ENCODE measurements around the gene FAM174B. TPM values are rescaled to one million over a fixed set of nuclear protein-coding genes. Genes with fewer than 3 reads are reported as not detected.

The FAM174B gene
- total and polyA plus RNA-seq, 8 donors: 26.0 to 122 (median 64.7) TPM

DNA sequence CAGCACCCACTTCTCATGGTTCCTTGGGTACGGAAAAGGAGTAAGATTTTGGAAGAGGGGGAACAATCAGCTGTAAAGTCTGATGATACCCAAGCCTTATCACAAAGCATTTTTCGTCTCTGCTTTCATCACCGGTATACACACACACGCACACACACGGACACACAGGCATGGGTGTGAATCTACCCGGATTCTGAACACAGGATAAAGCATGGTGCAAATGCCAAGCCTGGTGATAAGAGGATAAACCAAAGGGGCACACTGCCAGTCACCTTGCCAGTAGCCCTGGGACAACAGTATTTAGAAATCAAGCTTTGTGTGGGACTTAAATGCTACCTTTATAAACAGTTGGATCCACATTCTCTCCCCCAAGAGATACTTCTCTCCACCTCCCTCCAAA, 22.2 kb downstream of the FAM174B start:
- Histone ChIP-seq H3K27me3 (no peaks in the 10 kb centered on the region), H3K4me1 (peaks cover 29 to 33% (median 32%) of the 10 kb centered on the region in 3 donors), H3K4me3 (no peak overlapping the region), H3K9me3 (no peaks in the 10 kb centered on the region), H3K27ac (no peak overlapping the region), H3K36me3 (peaks cover 0 to 15% (median 0%) of the 10 kb centered on the region in 3 donors)
- DNase-seq (peak in 1 of 6 donors; percentile 13), ATAC-seq (no peak), FAIRE-seq (no peak)
- TF ChIP-seq CTCF (IDR thresholded peaks at IDR 0.05): no peak
- WGBS, 2 donors: 55 to 56% methylated on average over 6 of the region's 6 CpGs
- intact Hi-C loops (cut with DNase I): no loop called here

DNA sequence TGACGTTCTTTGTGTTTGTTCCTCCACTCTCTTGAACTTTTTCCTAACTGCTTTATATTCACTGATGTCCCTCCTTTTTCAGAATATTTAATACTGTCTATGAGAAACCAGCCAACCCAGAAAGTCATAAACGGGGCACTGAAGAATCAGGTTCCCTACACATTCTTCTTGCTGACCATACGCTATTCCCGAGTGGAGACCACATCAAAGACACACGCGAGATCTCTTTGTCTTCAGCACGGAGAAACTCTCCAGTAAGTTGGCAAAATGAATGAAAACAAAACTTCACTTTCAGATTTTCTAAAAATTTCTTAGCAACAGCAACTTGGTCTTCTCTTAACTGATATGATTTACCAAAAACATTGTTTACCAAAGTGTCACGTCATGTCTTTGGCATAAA, 22.6 kb downstream of the FAM174B start:
- FAIRE-seq: no peak
- no peak for ATAC-seq
- Histone ChIP-seq H3K27ac (no peak overlapping the region), H3K36me3 (peaks cover 0 to 15% (median 0%) of the 10 kb centered on the region in 3 donors), H3K4me3 (no peak overlapping the region), H3K27me3 (no peaks in the 10 kb centered on the region), H3K9me3 (no peaks in the 10 kb centered on the region), H3K4me1 (peaks cover 26 to 31% (median 31%) of the 10 kb centered on the region in 3 donors)
- WGBS, 2 donors: 63 to 72% methylated on average over 8 of the region's 8 CpGs
- DNase-seq: no peak
- intact Hi-C loops (cut with DNase I): no loop called here
- no peak for TF ChIP-seq CTCF (IDR thresholded peaks at IDR 0.05)

DNA sequence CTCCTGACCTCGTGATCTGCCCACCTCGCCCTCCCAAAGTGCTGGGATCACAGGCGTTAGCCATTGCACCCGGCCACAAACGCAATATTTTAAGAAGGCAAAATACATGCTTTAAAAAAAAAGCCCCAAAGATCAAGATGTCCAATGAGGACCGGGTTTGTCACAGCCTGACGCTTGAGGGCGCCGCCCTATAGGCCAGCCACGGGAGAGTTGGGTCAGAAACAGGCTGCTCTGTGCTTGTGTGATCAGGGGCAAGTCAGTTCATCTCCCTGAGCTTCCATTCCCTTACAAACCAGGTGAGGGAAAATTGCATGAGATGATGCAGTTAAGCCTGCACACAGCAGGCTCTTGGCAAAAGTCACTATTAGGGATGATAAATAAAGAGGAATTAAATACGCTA, 23.9 kb downstream of the FAM174B start:
- Histone ChIP-seq H3K4me3 (no peak overlapping the region), H3K27ac (no peak overlapping the region), H3K4me1 (peaks cover 18 to 31% (median 24%) of the 10 kb centered on the region in 3 donors), H3K27me3 (no peaks in the 10 kb centered on the region), H3K9me3 (no peaks in the 10 kb centered on the region), H3K36me3 (peaks cover 0 to 15% (median 0%) of the 10 kb centered on the region in 3 donors)
- TF ChIP-seq CTCF (IDR thresholded peaks at IDR 0.05): no peak
- FAIRE-seq (no peak), DNase-seq (no peak), ATAC-seq (no peak)
- 85 to 89% methylated on average over 11 of the region's 11 CpGs for WGBS, 2 donors
- intact Hi-C loops (cut with DNase I): no loop called here

DNA sequence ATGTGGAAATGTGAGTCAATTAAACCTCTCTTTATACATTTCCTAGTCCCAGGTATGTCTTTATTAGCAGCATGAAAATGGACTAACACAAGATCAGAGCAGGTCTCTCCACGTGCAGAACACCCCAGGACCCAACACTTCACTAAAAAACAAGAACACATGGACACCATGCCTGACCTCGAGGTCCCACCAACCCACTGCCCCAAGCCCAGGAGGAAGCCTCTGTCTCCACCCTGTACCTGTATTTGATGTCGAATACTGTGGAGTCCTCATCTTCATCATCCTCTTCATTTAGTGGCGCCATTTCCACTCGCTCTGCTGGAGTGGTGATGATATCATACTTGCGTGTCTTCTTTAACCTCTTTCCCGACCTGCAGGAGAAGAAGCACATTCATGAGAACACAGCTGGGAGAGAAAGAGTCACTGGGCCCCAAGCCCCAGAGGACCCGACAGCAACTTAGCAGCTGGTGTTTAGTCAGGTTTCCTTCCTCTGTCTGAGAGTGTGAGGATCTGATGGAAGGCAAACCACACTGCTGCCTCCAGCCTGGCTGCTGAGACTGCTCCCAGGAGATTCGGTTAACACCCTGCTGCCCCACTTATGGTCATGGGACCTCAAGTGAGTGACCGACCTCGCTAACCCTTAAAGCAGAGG, 25.5 kb downstream of the FAM174B start:
- H3K36me3 ChIP-seq: peaks cover 0 to 15% (median 0%) of the 10 kb centered on the region in 3 donors
- intact Hi-C loops (cut with DNase I): no loop called here
- no peak overlapping the region for H3K27ac ChIP-seq
- ATAC-seq: no peak
- WGBS, 2 donors: 91 to 96% methylated on average over 11 of the region's 11 CpGs
- no peak for TF ChIP-seq CTCF (IDR thresholded peaks at IDR 0.05)
- DNase-seq: no peak
- no peak overlapping the region for H3K4me3 ChIP-seq
- peaks cover 17 to 29% (median 18%) of the 10 kb centered on the region in 3 donors for H3K4me1 ChIP-seq
- H3K27me3 ChIP-seq: no peaks in the 10 kb centered on the region
- no peak for FAIRE-seq
- no peaks in the 10 kb centered on the region for H3K9me3 ChIP-seq

- 84 to 89% methylated on average over 11 of the region's 11 CpGs for WGBS, 2 donors
- Histone ChIP-seq H3K27ac (no peak overlapping the region), H3K36me3 (peaks cover 0 to 15% (median 0%) of the 10 kb centered on the region in 3 donors), H3K27me3 (no peaks in the 10 kb centered on the region), H3K4me3 (no peak overlapping the region), H3K9me3 (no peaks in the 10 kb centered on the region), H3K4me1 (peaks cover 20 to 35% (median 23%) of the 10 kb centered on the region in 3 donors)
- no peak for TF ChIP-seq CTCF (IDR thresholded peaks at IDR 0.05)
- intact Hi-C loops (cut with DNase I): no loop called here
- DNase-seq: no peak
- no peak for ATAC-seq
- FAIRE-seq: no peak
These were observed 26.1 kb downstream of the FAM174B start for GRCh38 chr15:92629276-92629974.
